CD4-positive, alpha-beta T cell treated with Interleukin-10 for 1 hour (primary cell): ENCODE data around the gene BTRC.
A peak's percentile ranks its signal among the peaks of the same experiment; 100 is the strongest.

ENCODE experiments used
- DNase-seq: peaks from one replicate; pipeline ENCODE4 v3.0.0-alpha.2; 2020

The BTRC gene

GRCh38 chr10:101597091-101597900, 243.3 kb downstream of the BTRC start:
- DNase-seq: no peak

- no peak for DNase-seq
Observed at GRCh38 chr10:101601541-101601940, 247.6 kb downstream of the BTRC start.

GRCh38 chr10:101602761-101603398, 248.9 kb downstream of the BTRC start:
- peak; percentile 43 for DNase-seq
